NT2/D1 (cell line): ENCODE data around the gene OSGIN1.

Experiments used
- YY1 ChIP-seq: IDR thresholded peaks from 2 replicates; pipeline ENCODE4 v1.6.1; 2011; ENCODE audit not compliant: insufficient read length, insufficient read depth
- ZNF274 ChIP-seq: IDR thresholded peaks from 2 replicates; pipeline ENCODE4 v1.6.1; 2011; ENCODE audit warnings: mild to moderate bottlenecking, low read depth, low read length

DNA sequence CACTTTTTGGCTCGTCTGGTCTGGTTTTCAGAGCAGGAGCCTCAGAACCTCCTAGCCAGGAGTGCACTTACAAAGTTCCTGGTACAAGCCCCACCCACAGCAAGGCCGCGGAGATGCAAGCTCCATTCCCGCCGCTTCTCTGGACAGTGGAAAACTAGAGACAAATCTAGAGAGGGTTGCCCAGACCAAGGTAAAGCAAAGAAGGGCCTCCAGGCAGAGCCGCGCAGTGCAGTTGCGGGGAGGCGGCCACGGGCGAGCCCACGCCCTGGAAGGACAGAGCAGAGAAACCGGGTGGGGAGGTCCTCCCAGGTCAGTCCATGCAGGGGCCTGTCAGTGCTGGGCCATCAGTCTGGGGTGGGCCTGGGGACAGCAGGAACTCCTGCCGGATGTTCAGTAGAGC is 11.0 kb upstream of the OSGIN1 start:
- TF ChIP-seq ZNF274, result no peak
- no peak for TF ChIP-seq YY1
